PC-3 (cell line): Measurements from ENCODE around the gene PRKCD. TPM values are rescaled to one million over a fixed set of nuclear protein-coding genes. Genes with fewer than 3 reads are reported as not detected.

Experiments
- ATAC-seq: fragments of 200-7000 bp; cut with Tn5 transposase; 2 replicates; pipeline ENCODE4 v1.9.1; 2020; ENCODE audit warnings: mild to moderate bottlenecking, moderate library complexity
- BruUV-seq: library from RNA; stranded (reverse); fragments of 400-500 nt; replicated peaks from 2 replicates; lab custom pipeline; 2021; lab: Mats Ljungman, UMichigan
- CTCF ChIA-PET: fragments of 300-600 bp; sonication (Branson Sonifier 250); formaldehyde crosslinking; loops from one replicate; lab custom pipeline; 2022; ENCODE audit warnings: antibody characterized with exemption; lab: Charles Lee
- POLR2A ChIA-PET: fragments of 300-600 bp; sonication (Branson Sonifier 250); formaldehyde crosslinking; loops from one replicate; lab custom pipeline; 2022; ENCODE audit warnings: antibody characterized with exemption; ENCODE audit not compliant: unreplicated experiment; lab: Charles Lee
- DNase-seq: peaks from one replicate; pipeline ENCODE4 v3.0.0-alpha.2; 2015
- H2AFZ ChIP-seq: fragments of 300-600 bp; sonication (generic); 2 replicates; pipeline ENCODE4 v1.6.0; 2016; ENCODE audit warnings: antibody characterized with exemption, low read length
- H3F3A ChIP-seq: fragments of 300-600 bp; sonication (generic); one replicate; pipeline ENCODE4 v1.6.0; 2017; ENCODE audit warnings: antibody characterized with exemption, low read length, control low read depth, mild to moderate bottlenecking; ENCODE audit not compliant: unreplicated experiment
- H3K27ac ChIP-seq: fragments of 300-600 bp; sonication (generic); 2 replicates; pipeline ENCODE4 v1.5.1; 2016; ENCODE audit warnings: mild to moderate bottlenecking, low read length
- H3K27me3 ChIP-seq: fragments of 300-600 bp; sonication (generic); 2 replicates; pipeline ENCODE4 v1.6.1; 2016; ENCODE audit warnings: low read length, mixed read lengths
- H3K36me3 ChIP-seq: fragments of 300-600 bp; sonication (generic); 2 replicates; pipeline ENCODE4 v1.6.1; 2016; ENCODE audit warnings: low read depth, mixed run types, low read length, mixed read lengths
- H3K4me1 ChIP-seq: fragments of 300-600 bp; sonication (generic); 2 replicates; pipeline ENCODE4 v1.5.1; 2016; ENCODE audit warnings: low read length; ENCODE audit not compliant: insufficient read depth
- H3K4me2 ChIP-seq: fragments of 300-600 bp; sonication (generic); 2 replicates; pipeline ENCODE4 v1.6.0; 2016; ENCODE audit warnings: low read length
- H3K4me3 ChIP-seq: fragments of 300-600 bp; sonication (generic); 2 replicates; pipeline ENCODE4 v1.5.1; 2016; ENCODE audit warnings: mild to moderate bottlenecking, low read length, mixed read lengths
- H3K79me2 ChIP-seq: fragments of 300-600 bp; sonication (generic); 2 replicates; pipeline ENCODE4 v1.6.1; 2017; ENCODE audit warnings: low read length, mixed read lengths
- H3K9ac ChIP-seq: fragments of 300-600 bp; sonication (generic); 2 replicates; pipeline ENCODE4 v1.6.0; 2016; ENCODE audit warnings: mild to moderate bottlenecking, low read length
- H3K9me2 ChIP-seq: fragments of 300-600 bp; sonication (generic); replicated peaks from 2 replicates; pipeline ENCODE4 v1.6.1; 2016; ENCODE audit warnings: mixed run types, low read length, mixed read lengths
- H3K9me3 ChIP-seq: fragments of 300-600 bp; sonication (generic); 2 replicates; pipeline ENCODE4 v1.6.1; 2016; ENCODE audit warnings: low read length, mixed read lengths
- H4K20me1 ChIP-seq: fragments of 300-600 bp; sonication (generic); 2 replicates; pipeline ENCODE4 v1.6.1; 2016; ENCODE audit warnings: low read length, mixed read lengths
- CTCF ChIP-seq: fragments of 300-600 bp; sonication (generic); conservative IDR thresholded peaks from 2 replicates; pipeline ENCODE4 v1.5.1; 2017; ENCODE audit warnings: antibody characterized with exemption, low read depth, mild to moderate bottlenecking, low read length
- EZH2 ChIP-seq: fragments of 300-600 bp; sonication (generic); IDR thresholded peaks from one replicate; pipeline ENCODE4 v1.6.1; 2017; ENCODE audit warnings: antibody characterized with exemption, mild to moderate bottlenecking, low read length; ENCODE audit not compliant: unreplicated experiment
- EZH2phosphoT487 ChIP-seq: fragments of 300-600 bp; sonication (generic); IDR thresholded peaks from 2 replicates; pipeline ENCODE4 v1.6.1; 2018; ENCODE audit warnings: mild to moderate bottlenecking, antibody characterized with exemption, low read length, borderline replicate concordance
- intact Hi-C: fragments of 100-400 bp; cut with micrococcal nuclease; formaldehyde crosslinking; loops from 2 replicates; pipeline ENCODE4 v1.9.0; 2023
- total RNA-seq: library from RNA; depleted of rRNA; stranded (reverse); fragments of >200 nt; gene quantifications from 2 replicates; pipeline ENCODE4 v1.2.3, GENCODE V29; 2014

PRKCD gene
- total RNA-seq, 1 experiment from 2014 or later: 7.8 TPM

DNA sequence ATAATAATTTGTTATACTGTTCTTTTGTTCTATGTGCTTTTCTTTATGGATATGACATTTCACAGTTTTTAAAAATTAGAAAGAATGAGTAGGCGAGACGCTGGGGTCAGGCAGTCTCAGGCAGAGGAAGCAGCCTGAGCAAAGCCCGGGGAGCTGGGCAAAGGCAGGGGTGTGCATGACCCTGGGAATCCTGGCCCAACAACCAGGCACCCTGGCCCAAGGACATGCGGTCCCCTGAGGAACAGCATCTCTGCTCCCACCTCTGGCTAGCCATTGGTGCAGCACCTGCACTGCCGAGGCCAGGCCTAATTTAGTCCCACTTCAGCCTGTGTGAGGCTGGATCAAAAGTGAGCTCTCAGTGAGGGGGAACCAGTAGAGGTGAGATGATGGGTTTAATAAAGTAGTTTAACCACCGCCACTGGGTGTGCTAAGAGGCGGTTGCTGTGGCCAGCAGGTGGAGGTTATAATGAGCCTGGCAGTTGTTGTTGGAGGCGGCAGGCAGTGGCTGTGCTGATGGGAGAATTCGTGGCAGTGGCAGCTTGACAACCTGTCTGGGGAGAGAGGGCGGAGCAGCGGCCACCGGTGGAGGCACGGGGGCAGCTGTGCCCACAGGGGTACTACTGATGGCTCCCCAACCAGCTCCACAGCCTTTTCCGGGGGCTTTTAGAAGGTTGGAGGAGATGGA, 41.5 kb downstream of the PRKCD start:
- DNase-seq (no peak), ATAC-seq (no peak)
- H3K9me2 ChIP-seq: no peaks in the 10 kb centered on the region
- ChIA-PET POLR2A (no interaction called here), CTCF (no interaction called here)
- H3K4me3 ChIP-seq: no peak overlapping the region
- no peak overlapping the region for H3K4me2 ChIP-seq
- no peaks in the 10 kb centered on the region for H4K20me1 ChIP-seq
- no TSS peak for BruUV-seq
- H2AFZ ChIP-seq: no peak overlapping the region
- no peak for TF ChIP-seq EZH2
- no peaks in the 10 kb centered on the region for H3K9me3 ChIP-seq
- no peaks in the 10 kb centered on the region for H3K79me2 ChIP-seq
- H3K27me3 ChIP-seq: no peaks in the 10 kb centered on the region
- H3K36me3 ChIP-seq: no peaks in the 10 kb centered on the region
- no peaks in the 10 kb centered on the region for H3F3A ChIP-seq
- H3K4me1 ChIP-seq: no peaks in the 10 kb centered on the region
- no peak overlapping the region for H3K27ac ChIP-seq
- intact Hi-C loops: no loop called here
- no peak overlapping the region for H3K9ac ChIP-seq

DNA sequence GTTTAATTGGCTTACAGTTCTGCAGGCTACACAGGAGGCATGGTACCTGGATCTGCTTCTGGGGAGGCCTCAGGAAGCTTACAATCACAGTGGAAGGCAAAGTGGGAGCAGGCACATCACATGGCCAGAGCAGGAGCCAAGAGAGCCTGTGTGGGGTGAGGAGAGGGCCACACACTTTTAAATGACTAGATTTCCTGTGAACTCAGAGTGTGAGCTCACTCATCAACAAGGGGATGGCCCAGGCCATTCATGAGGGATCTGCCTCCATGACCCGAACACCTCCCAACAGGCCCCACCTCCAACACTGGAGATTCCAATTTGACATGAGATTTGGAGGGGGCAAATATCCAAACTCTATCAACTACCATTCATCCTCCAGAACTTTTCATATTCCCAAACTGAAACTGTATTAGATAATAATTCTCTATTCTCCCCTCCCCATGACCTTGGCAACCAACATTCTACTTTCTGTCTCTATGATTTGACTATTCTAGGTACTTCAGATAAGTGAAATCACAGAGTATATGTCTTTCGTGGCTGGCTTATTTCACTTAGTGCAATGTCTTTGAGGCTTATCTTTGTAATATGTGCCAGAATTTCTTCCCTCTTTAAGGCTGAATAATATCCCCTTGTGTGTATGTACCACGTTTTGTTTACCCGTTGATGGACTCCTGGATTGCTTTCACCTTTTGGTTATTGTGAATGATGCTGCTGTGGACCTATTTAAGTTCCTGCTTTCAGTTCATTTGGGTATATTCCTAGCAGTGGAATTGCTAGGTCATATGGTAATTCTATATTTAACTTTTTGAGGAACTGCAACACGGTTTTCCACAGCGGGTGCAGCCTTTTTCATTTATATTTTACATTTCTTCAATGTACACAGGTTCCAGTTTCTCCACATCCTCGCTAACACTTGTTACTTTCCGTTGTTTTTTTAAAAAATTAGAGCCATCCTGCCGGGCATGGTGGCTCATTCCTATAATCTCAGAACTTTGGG, 51.0 kb downstream of the PRKCD start:
- no peaks in the 10 kb centered on the region for H3F3A ChIP-seq
- no peak overlapping the region for H3K27ac ChIP-seq
- H3K9me2 ChIP-seq: no peaks in the 10 kb centered on the region
- no peak overlapping the region for H3K4me3 ChIP-seq
- no peak overlapping the region for H3K9ac ChIP-seq
- intact Hi-C loops: no loop called here
- CTCF ChIA-PET: no interaction called here
- no peaks in the 10 kb centered on the region for H3K27me3 ChIP-seq
- no peak overlapping the region for H3K4me2 ChIP-seq
- DNase-seq (no peak), ATAC-seq (no peak)
- H3K4me1 ChIP-seq: no peaks in the 10 kb centered on the region
- H3K79me2 ChIP-seq: no peaks in the 10 kb centered on the region
- no peaks in the 10 kb centered on the region for H4K20me1 ChIP-seq
- POLR2A ChIA-PET: no interaction called here
- no peak for TF ChIP-seq EZH2
- TF ChIP-seq EZH2phosphoT487: no peak
- no peak for TF ChIP-seq CTCF
- H3K9me3 ChIP-seq: no peaks in the 10 kb centered on the region
- peaks cover 7% of the 10 kb centered on the region; the same call in 1 of the 2 replicates for H3K36me3 ChIP-seq
- BruUV-seq: no TSS peak
- no peak overlapping the region for H2AFZ ChIP-seq

- Histone ChIP-seq H3F3A (no peaks in the 10 kb centered on the region), H2AFZ (no peak overlapping the region), H3K27ac (no peak overlapping the region), H3K4me1 (no peaks in the 10 kb centered on the region), H3K9me2 (no peaks in the 10 kb centered on the region), H3K27me3 (no peaks in the 10 kb centered on the region), H3K4me2 (no peak overlapping the region), H3K36me3 (peaks cover 7% of the 10 kb centered on the region; the same call in 1 of the 2 replicates), H3K4me3 (no peak overlapping the region), H4K20me1 (no peaks in the 10 kb centered on the region), H3K9ac (no peak overlapping the region), H3K79me2 (no peaks in the 10 kb centered on the region), H3K9me3 (no peaks in the 10 kb centered on the region)
- ATAC-seq (no peak), DNase-seq (no peak)
- CTCF ChIA-PET: no interaction called here
- TF ChIP-seq CTCF (no peak), EZH2phosphoT487 (no peak), EZH2 (no peak)
- no TSS peak for BruUV-seq
- intact Hi-C loops: no loop called here
- POLR2A ChIA-PET: interaction anchor here (0.7 kb wide), 1 partner anchor 21 kb away, joined by 19 read pairs; no protein-coding TSS in a partner anchor
Observed at GRCh38 chr3:53213276-53213675, 52.3 kb downstream of the PRKCD start.
